ENCODE data around the gene COL19A1. TPM values are rescaled to one million over a fixed set of nuclear protein-coding genes. Genes with fewer than 3 reads are reported as not detected.
A peak's percentile ranks its signal among the peaks of the same experiment; 100 is the strongest.

The COL19A1 gene
- total and polyA plus RNA-seq, 2 of the 13 experiments (the other 11 are each of a cell fraction or from before 2014, with no cell fraction given) = not detected

DNA sequence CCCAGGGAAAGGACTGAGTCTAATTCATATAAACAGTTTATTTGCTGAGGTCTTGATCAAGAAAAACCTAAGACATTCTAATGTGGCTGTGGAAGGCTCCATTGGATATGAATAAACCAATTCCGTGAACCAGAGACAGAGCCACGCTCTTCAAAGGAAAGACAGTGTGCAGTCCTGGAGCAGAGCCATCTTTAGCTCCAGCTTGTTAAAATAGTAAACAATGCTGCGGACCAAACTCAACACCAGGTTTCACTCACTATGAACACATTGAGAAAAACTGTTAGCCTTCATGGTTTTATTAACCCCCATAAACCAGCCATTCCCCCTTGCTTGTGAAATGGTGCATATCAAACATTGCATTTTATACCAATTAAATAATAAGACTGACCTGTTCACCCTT is 374.7 kb downstream of the COL19A1 start (continued):
- no peak for TF ChIP-seq PRDM4 (CRISPR knock-in tag; IDR thresholded peaks at IDR 0.05; ENCODE audit: borderline replicate concordance)

DNA sequence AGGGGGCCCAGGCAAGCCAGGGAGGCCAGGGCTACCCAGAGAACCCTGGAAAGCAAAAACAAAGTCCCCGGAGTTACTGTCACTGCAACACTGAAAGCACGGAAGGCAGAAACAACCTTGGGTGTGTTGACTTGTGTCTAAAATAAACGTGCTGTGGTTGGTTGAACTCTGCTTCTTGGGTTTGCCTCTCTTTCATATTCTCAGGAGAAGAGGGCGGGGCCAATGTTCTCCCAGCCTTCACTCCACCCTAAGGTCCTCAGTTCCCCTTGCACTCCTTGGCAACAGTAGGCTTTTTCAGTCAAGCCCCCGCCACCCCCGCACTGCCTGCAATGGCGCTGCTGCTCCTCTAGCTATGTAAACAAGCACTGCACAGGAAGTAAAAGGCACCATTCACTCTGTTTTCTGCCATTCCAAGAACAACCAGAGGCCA is 375.6 kb downstream of the COL19A1 start:
- H3K4me2 ChIP-seq (ENCODE audit: low read depth, low read length) = peak overlapping the region; percentile 77
- no peaks in the 10 kb centered on the region for H3K79me2 ChIP-seq (ENCODE audit: insufficient read depth, low read length)
- no TSS peak for BruUV-seq (replicated peaks)
- peak overlapping the region; percentile 3 to 57 (median 17); a peak in 3 of 6 replicates for H3K4me3 ChIP-seq (replicated peaks in 1 of 3; ENCODE audit: insufficient read depth in 1 of 3, low read depth in 2 of 3, low read length in 3 of 3)
- intact Hi-C loops (cut with micrococcal nuclease; ENCODE audit: unreplicated experiment) = no loop called here
- FAIRE-seq (peak; percentile 42), DNase-seq (ENCODE audit: low spot score) (peak; percentile 24), ATAC-seq (peak; percentile 99)
- ChIA-PET CTCF (ENCODE audit: low intra/inter-chr PET ratio, low total read pairs) (no interaction called here), POLR2A (no interaction called here)
- no peaks in the 10 kb centered on the region for H4K20me1 ChIP-seq (ENCODE audit: insufficient read depth, low read length)
- H3K27ac ChIP-seq (ENCODE audit: extremely low read length, insufficient read depth, low read length) = no peak overlapping the region
- peak overlapping the region; percentile 94 for H2AFZ ChIP-seq (ENCODE audit: low read length)
- no peaks in the 10 kb centered on the region for H3K27me3 ChIP-seq (ENCODE audit: control insufficient read depth in 1 of 2, insufficient read depth in 2 of 2, low read length in 2 of 2)
- WGBS (ENCODE audit: low lambda C conversion rate) = 2% methylated on average over 7 of the region's 7 CpGs
- H3K9me3 ChIP-seq (ENCODE audit: low read length) = no peaks in the 10 kb centered on the region
- H3K9ac ChIP-seq (ENCODE audit: insufficient read depth, low read depth, low read length) = no peak overlapping the region
- in situ Hi-C loops (cut with HindIII; ENCODE audit: extremely low pct_ligation_motif_present, low pct_unique_long_range_greater_than_20kb) = no loop called here
- H3K4me1 ChIP-seq (ENCODE audit: insufficient read depth, low read length) = peaks cover 15% of the 10 kb centered on the region
- no peaks in the 10 kb centered on the region for H3K36me3 ChIP-seq (replicated peaks in 1 of 2; ENCODE audit: control insufficient read depth in 1 of 2, insufficient read depth in 2 of 2, low read length in 2 of 2)
- TF ChIP-seq MIER3 (CRISPR knock-in tag; IDR thresholded peaks at IDR 0.05; ENCODE audit: borderline replicate concordance) (no peak), ZFP36L1 (CRISPR knock-in tag; IDR thresholded peaks at IDR 0.05) (no peak), MXD1 (CRISPR knock-in tag; IDR thresholded peaks at IDR 0.05) (no peak), MAX (IDR thresholded peaks at IDR 0.05) (0 out of 2 replicates have a peak, but pooled peaks have one; percentile 10), GABPB1 (CRISPR knock-in tag; IDR thresholded peaks at IDR 0.05) (peak; percentile 70), YY1 (IDR thresholded peaks at IDR 0.05; ENCODE audit: insufficient read depth, insufficient replicate concordance, low read depth, low read length) (peak; percentile 68), ZMYM4 (CRISPR knock-in tag; IDR thresholded peaks at IDR 0.05) (peak; percentile 79; the same call in 1 of the 2 replicates), FOXP4 (CRISPR knock-in tag; IDR thresholded peaks at IDR 0.05) (no peak), NFKBIZ (CRISPR knock-in tag; IDR thresholded peaks at IDR 0.05) (no peak), PHB2 (IDR thresholded peaks at IDR 0.05; ENCODE audit: partially characterized antibody) (no peak), HOXA7 (CRISPR knock-in tag; IDR thresholded peaks at IDR 0.05) (no peak), POGZ (CRISPR knock-in tag; IDR thresholded peaks at IDR 0.05) (peak; percentile 82), MED1 (CRISPR knock-in tag; IDR thresholded peaks at IDR 0.05) (peak; percentile 30; the same call in 1 of the 2 replicates), ZNF121 (CRISPR knock-in tag; IDR thresholded peaks at IDR 0.05) (no peak), RARA (CRISPR knock-in tag; IDR thresholded peaks at IDR 0.05) (peak; percentile 58; the same call in 1 of the 2 replicates), PCBP2 (optimal IDR thresholded peaks at IDR 0.05; ENCODE audit: low read depth, low read length, poor library complexity, severe bottlenecking) (no peak)
- TF ChIP-seq, protein P1, sequence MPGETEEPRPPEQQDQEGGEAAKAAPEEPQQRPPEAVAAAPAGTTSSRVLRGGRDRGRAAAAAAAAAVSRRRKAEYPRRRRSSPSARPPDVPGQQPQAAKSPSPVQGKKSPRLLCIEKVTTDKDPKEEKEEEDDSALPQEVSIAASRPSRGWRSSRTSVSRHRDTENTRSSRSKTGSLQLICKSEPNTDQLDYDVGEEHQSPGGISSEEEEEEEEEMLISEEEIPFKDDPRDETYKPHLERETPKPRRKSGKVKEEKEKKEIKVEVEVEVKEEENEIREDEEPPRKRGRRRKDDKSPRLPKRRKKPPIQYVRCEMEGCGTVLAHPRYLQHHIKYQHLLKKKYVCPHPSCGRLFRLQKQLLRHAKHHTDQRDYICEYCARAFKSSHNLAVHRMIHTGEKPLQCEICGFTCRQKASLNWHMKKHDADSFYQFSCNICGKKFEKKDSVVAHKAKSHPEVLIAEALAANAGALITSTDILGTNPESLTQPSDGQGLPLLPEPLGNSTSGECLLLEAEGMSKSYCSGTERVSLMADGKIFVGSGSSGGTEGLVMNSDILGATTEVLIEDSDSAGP (CRISPR knock-in tag; IDR thresholded peaks at IDR 0.05; ENCODE audit: borderline replicate concordance) = no peak
